Naive thymus-derived CD8-positive, alpha-beta T cell (primary cell): Measurements from ENCODE around the gene PFKP. TPM values are rescaled to one million over a fixed set of nuclear protein-coding genes. Genes with fewer than 3 reads are reported as not detected.

Experiments used
- ATAC-seq, 2 donors: fragments of 150-1000 bp; cut with Tn5 transposase in 1 of 2; sonication (Bioruptor Pico), chemical (Tn5 transposase) in 1 of 2; 1 replicate in 1 of 2; 2 replicates in 1 of 2; pipeline ENCODE4 v1.10.0; 2021; ENCODE audit warnings: mild to moderate bottlenecking in 2 of 2, moderate library complexity in 2 of 2
- POLR2A ChIA-PET: fragments of 350-600 bp; sonication (Branson Sonifier 250); formaldehyde crosslinking; loops from one replicate; lab custom pipeline; 2021; ENCODE audit warnings: antibody characterized with exemption; lab: Charles Lee
- DNase-seq, 10 donors: peaks; one replicate each; pipeline versions ENCODE4 v3.0.0 to v3.0.0-alpha.2; 2020 to 2022
- H3K27ac Mint-ChIP-seq, 10 donors: one replicate each; pipeline ENCODE4 v1.8.0; 2020 to 2022; ENCODE audit warnings: mild to moderate bottlenecking in 10 of 10, mixed read lengths in 10 of 10, moderate library complexity in 4 of 10, inconsistent platforms in 1 of 10
- H3K27me3 Mint-ChIP-seq, 5 donors: one replicate each; pipeline ENCODE4 v1.8.0; 2021 to 2022; ENCODE audit warnings: mixed read lengths in 5 of 5
- H3K36me3 Mint-ChIP-seq, 3 donors: one replicate each; pipeline ENCODE4 v1.8.0; 2020 to 2022; ENCODE audit warnings: mixed read lengths in 3 of 3, mild to moderate bottlenecking in 2 of 3, inconsistent platforms in 1 of 3
- H3K4me1 Mint-ChIP-seq, 4 donors: one replicate each; pipeline ENCODE4 v1.8.0; 2021 to 2022; ENCODE audit warnings: mixed read lengths in 4 of 4
- H3K4me3 Mint-ChIP-seq, 10 donors: one replicate each; pipeline ENCODE4 v1.8.0; 2020 to 2022; ENCODE audit warnings: mild to moderate bottlenecking in 10 of 10, mixed read lengths in 10 of 10, moderate library complexity in 6 of 10, inconsistent platforms in 1 of 10
- H3K9me3 Mint-ChIP-seq, 9 donors: one replicate each; pipeline ENCODE4 v1.8.0; 2020 to 2022; ENCODE audit warnings: mixed read lengths in 9 of 9, mild to moderate bottlenecking in 3 of 9, inconsistent platforms in 1 of 9, moderate library complexity in 1 of 9
- polyA plus RNA-seq, 3 donors: library from polyadenylated mRNA; unstranded; fragments of 300-500 nt; fragmentation: Illumina TruSeq; gene quantifications; one replicate each; pipeline ENCODE4 v1.2.3, GENCODE V29; 2021
- total RNA-seq, 8 experiments: library from RNA in 2 of 8; stranded (reverse) in 2 of 8; gene quantifications; one replicate each; pipeline ENCODE4 v1.2.3 and lab custom pipeline; 2021 to 2026

PFKP gene
- total and polyA plus RNA-seq, 5 experiments from 2014 or later = 26.4 to 69.5 (median 41.2) TPM

- H3K4me1 Mint-ChIP-seq = peaks cover 25 to 66% (median 43%) of the 10 kb centered on the region in 4 donors
- POLR2A ChIA-PET = no interaction called here
- no peak overlapping the region for H3K4me3 Mint-ChIP-seq
- H3K27me3 Mint-ChIP-seq = no peaks in the 10 kb centered on the region
- peaks cover 0 to 8% (median 0%) of the 10 kb centered on the region in 3 donors for H3K36me3 Mint-ChIP-seq
- H3K9me3 Mint-ChIP-seq = no peaks in the 10 kb centered on the region
- H3K27ac Mint-ChIP-seq = no peak overlapping the region
- ATAC-seq = no peak
- DNase-seq = no peak
Observed at GRCh38 chr10:3074985-3075600, 7.7 kb downstream of the PFKP start.

- peaks cover 26 to 60% (median 38%) of the 10 kb centered on the region in 4 donors for H3K4me1 Mint-ChIP-seq
- H3K27me3 Mint-ChIP-seq = no peaks in the 10 kb centered on the region
- peak overlapping the region in 1 of 10 donors; percentile 33 for H3K27ac Mint-ChIP-seq
- POLR2A ChIA-PET = no interaction called here
- H3K36me3 Mint-ChIP-seq = peaks cover 0 to 12% (median 0%) of the 10 kb centered on the region in 3 donors
- no peak for DNase-seq
- no peaks in the 10 kb centered on the region for H3K9me3 Mint-ChIP-seq
- ATAC-seq = no peak
- H3K4me3 Mint-ChIP-seq = no peak overlapping the region
Observed at GRCh38 chr10:3076138-3076537, 8.8 kb downstream of the PFKP start.

- DNase-seq (no peak), ATAC-seq (no peak)
- peaks cover 0 to 15% (median 0%) of the 10 kb centered on the region in 3 donors for H3K36me3 Mint-ChIP-seq
- no peak overlapping the region for H3K4me3 Mint-ChIP-seq
- no peaks in the 10 kb centered on the region for H3K27me3 Mint-ChIP-seq
- no peak overlapping the region for H3K27ac Mint-ChIP-seq
- POLR2A ChIA-PET = no interaction called here
- peaks cover 13 to 47% (median 32%) of the 10 kb centered on the region in 4 donors for H3K4me1 Mint-ChIP-seq
- H3K9me3 Mint-ChIP-seq = no peaks in the 10 kb centered on the region
Observed at GRCh38 chr10:3077509-3077908, 10.2 kb downstream of the PFKP start.

- Mint-ChIP-seq H3K27ac (peak overlapping the region in 2 of 10 donors; percentile 48 to 56), H3K36me3 (peaks cover 0 to 21% (median 0%) of the 10 kb centered on the region in 3 donors), H3K4me1 (peaks cover 13 to 41% (median 29%) of the 10 kb centered on the region in 4 donors), H3K4me3 (no peak overlapping the region), H3K27me3 (no peaks in the 10 kb centered on the region), H3K9me3 (no peaks in the 10 kb centered on the region)
- POLR2A ChIA-PET = no interaction called here
- DNase-seq (no peak), ATAC-seq (no peak)
Observed at GRCh38 chr10:3077940-3078630, 10.7 kb downstream of the PFKP start.

GRCh38 chr10:3081383-3081981 lies 14.1 kb downstream of the PFKP start:
- ATAC-seq (no peak), DNase-seq (no peak)
- peaks cover 6 to 31% (median 20%) of the 10 kb centered on the region in 4 donors for H3K4me1 Mint-ChIP-seq
- no peak overlapping the region for H3K4me3 Mint-ChIP-seq
- H3K9me3 Mint-ChIP-seq = no peaks in the 10 kb centered on the region
- peak overlapping the region in 2 of 10 donors; percentile 25 to 52 for H3K27ac Mint-ChIP-seq
- POLR2A ChIA-PET = no interaction called here
- no peaks in the 10 kb centered on the region for H3K27me3 Mint-ChIP-seq
- H3K36me3 Mint-ChIP-seq = peaks cover 0 to 36% (median 8%) of the 10 kb centered on the region in 3 donors

GRCh38 chr10:3082290-3082689 lies 14.9 kb downstream of the PFKP start:
- no peak for ATAC-seq
- POLR2A ChIA-PET = no interaction called here
- Mint-ChIP-seq H3K4me3 (no peak overlapping the region), H3K36me3 (peaks cover 0 to 43% (median 8%) of the 10 kb centered on the region in 3 donors), H3K9me3 (no peaks in the 10 kb centered on the region), H3K4me1 (peaks cover 8 to 33% (median 18%) of the 10 kb centered on the region in 4 donors), H3K27ac (peak overlapping the region in 1 of 10 donors; percentile 55), H3K27me3 (no peaks in the 10 kb centered on the region)
- DNase-seq = no peak

- peaks cover 11 to 41% (median 18%) of the 10 kb centered on the region in 4 donors for H3K4me1 Mint-ChIP-seq
- ATAC-seq (no peak), DNase-seq (no peak)
- H3K27ac Mint-ChIP-seq = peak overlapping the region in 1 of 10 donors; percentile 65
- H3K27me3 Mint-ChIP-seq = no peaks in the 10 kb centered on the region
- peaks cover 0 to 49% (median 12%) of the 10 kb centered on the region in 3 donors for H3K36me3 Mint-ChIP-seq
- no peaks in the 10 kb centered on the region for H3K9me3 Mint-ChIP-seq
- H3K4me3 Mint-ChIP-seq = no peak overlapping the region
- POLR2A ChIA-PET = no interaction called here
Observed at GRCh38 chr10:3085785-3086567, 18.6 kb downstream of the PFKP start.

- no peak overlapping the region for H3K4me3 Mint-ChIP-seq
- H3K4me1 Mint-ChIP-seq = peaks cover 18 to 63% (median 47%) of the 10 kb centered on the region in 4 donors
- H3K36me3 Mint-ChIP-seq = peaks cover 0 to 27% (median 6%) of the 10 kb centered on the region in 3 donors
- POLR2A ChIA-PET = no interaction called here
- no peaks in the 10 kb centered on the region for H3K9me3 Mint-ChIP-seq
- ATAC-seq (no peak), DNase-seq (no peak)
- H3K27me3 Mint-ChIP-seq = no peaks in the 10 kb centered on the region
- H3K27ac Mint-ChIP-seq = no peak overlapping the region
Observed at GRCh38 chr10:3090388-3090787, 23.0 kb downstream of the PFKP start.

- ATAC-seq = no peak
- no peaks in the 10 kb centered on the region for H3K27me3 Mint-ChIP-seq
- peaks cover 21 to 66% (median 50%) of the 10 kb centered on the region in 4 donors for H3K4me1 Mint-ChIP-seq
- no peaks in the 10 kb centered on the region for H3K9me3 Mint-ChIP-seq
- peaks cover 0 to 24% (median 6%) of the 10 kb centered on the region in 3 donors for H3K36me3 Mint-ChIP-seq
- POLR2A ChIA-PET = interaction anchor here (1.2 kb wide), 1 partner anchor 20 kb away, joined by 4 read pairs; no protein-coding TSS in a partner anchor
- peak overlapping the region in 1 of 10 donors; percentile 65 for H3K27ac Mint-ChIP-seq
- no peak overlapping the region for H3K4me3 Mint-ChIP-seq
- no peak for DNase-seq
Observed at GRCh38 chr10:3090914-3091787, 23.8 kb downstream of the PFKP start.

- H3K9me3 Mint-ChIP-seq = no peaks in the 10 kb centered on the region
- peak overlapping the region in 1 of 10 donors; percentile 0 for H3K4me3 Mint-ChIP-seq
Observed at GRCh38 chr10:3091921-3092320, 24.6 kb downstream of the PFKP start.

GRCh38 chr10:3093996-3094395 lies 26.6 kb downstream of the PFKP start:
- POLR2A ChIA-PET = no interaction called here
- peaks cover 0 to 11% (median 6%) of the 10 kb centered on the region in 3 donors for H3K36me3 Mint-ChIP-seq
- no peaks in the 10 kb centered on the region for H3K9me3 Mint-ChIP-seq
- DNase-seq = no peak
- ATAC-seq = no peak
- H3K27ac Mint-ChIP-seq = peak overlapping the region in 2 of 10 donors; percentile 26 to 57
- peaks cover 19 to 61% (median 50%) of the 10 kb centered on the region in 4 donors for H3K4me1 Mint-ChIP-seq
- no peaks in the 10 kb centered on the region for H3K27me3 Mint-ChIP-seq
- H3K4me3 Mint-ChIP-seq = peak overlapping the region in 1 of 10 donors; percentile 1

More at GRCh38 chr10:3091921-3092320, 24.6 kb downstream of the PFKP start:
- Mint-ChIP-seq H3K27ac (peak overlapping the region in 2 of 10 donors; percentile 0 to 49), H3K27me3 (no peaks in the 10 kb centered on the region), H3K36me3 (peaks cover 0 to 18% (median 6%) of the 10 kb centered on the region in 3 donors), H3K4me1 (peaks cover 19 to 65% (median 50%) of the 10 kb centered on the region in 4 donors)
- ATAC-seq = no peak
- DNase-seq = no peak
- POLR2A ChIA-PET = interaction anchor here (1.2 kb wide), 1 partner anchor 21 kb away, joined by 4 read pairs; no protein-coding TSS in a partner anchor
